Measurements from ENCODE around the gene S100A6. TPM values are rescaled to one million over a fixed set of nuclear protein-coding genes. Genes with fewer than 3 reads are reported as not detected.

The S100A6 gene
- total RNA-seq, 1 donor from 2014 or later = 229 TPM

DNA sequence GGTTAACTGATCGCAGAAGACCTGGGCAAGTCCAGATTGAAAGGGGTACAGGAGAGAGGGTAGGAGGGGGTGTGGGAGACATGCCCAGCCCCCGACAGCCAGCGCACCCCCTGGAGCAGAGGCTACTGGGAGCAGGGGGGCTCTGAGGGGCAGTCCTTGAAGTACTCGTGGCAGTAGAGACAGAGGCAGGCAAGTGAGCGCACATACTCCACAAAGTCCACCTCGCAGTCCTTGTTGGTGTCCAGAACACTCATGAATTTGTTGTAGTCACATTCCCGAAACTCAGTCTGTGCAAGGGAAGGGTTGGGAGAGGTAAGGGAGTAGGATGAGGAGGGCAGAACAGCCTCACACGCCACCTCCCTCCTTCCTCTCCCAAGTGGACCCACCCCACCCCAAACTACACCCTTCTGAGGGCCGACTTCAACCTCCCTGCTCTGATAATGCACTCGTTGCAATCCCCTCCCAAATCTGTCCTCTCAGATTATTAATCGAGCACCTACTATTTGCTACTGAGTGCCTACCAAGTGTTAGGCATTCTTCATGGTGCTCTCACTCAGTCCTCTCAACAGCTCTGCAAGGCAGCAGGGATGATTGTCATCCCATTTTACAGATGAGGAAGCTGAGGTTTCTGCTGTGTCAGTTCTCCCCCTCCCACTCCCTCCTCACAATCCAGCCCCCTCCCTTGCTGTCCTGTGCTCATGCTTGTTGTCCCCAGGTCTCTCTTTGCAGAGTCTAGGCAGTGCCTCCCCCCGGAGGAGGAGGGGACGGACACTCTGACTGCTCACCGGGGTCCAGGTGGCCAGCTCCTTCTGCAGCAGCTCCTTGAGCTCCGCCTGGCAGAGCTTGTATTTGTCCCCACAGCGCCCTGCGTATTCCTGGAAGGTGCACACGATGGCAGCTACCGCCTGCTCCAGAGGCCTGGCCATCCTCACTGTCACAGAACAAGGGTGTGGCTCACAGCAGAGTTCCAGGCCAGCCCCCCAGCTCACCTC, 12.1 kb upstream of the S100A6 start:
- H3K4me3 Mint-ChIP-seq (ENCODE audit: low read depth) = no peak overlapping the region
- H3K27ac Mint-ChIP-seq = no peak overlapping the region
- peaks cover 46% of the 10 kb centered on the region for H3K4me1 Mint-ChIP-seq (ENCODE audit: low read depth)
- no peak for DNase-seq (ENCODE audit: low spot score)
- H3K9me3 Mint-ChIP-seq = no peaks in the 10 kb centered on the region
- peaks cover 1% of the 10 kb centered on the region for H3K27me3 Mint-ChIP-seq (ENCODE audit: low read depth)
- intact Hi-C loops (cut with micrococcal nuclease) = loop anchor here (5.0 to 10.0 kb wide), 2 partner anchors 124 to 417 kb away; partner anchors contain the start of genes CREB3L4, ILF2 and SLC39A1
- H3K36me3 Mint-ChIP-seq (ENCODE audit: low read depth) = peaks cover 22% of the 10 kb centered on the region

GRCh38 chr1:153546796-153547559, 11.2 kb upstream of the S100A6 start:
- no peak overlapping the region for H3K4me3 Mint-ChIP-seq (ENCODE audit: low read depth)

GRCh38 chr1:153546371-153546770, 10.6 kb upstream of the S100A6 start:
- DNase-seq (ENCODE audit: low spot score) = no peak
- Mint-ChIP-seq H3K9me3 (no peaks in the 10 kb centered on the region), H3K27me3 (ENCODE audit: low read depth) (peaks cover 1% of the 10 kb centered on the region), H3K36me3 (ENCODE audit: low read depth) (peaks cover 29% of the 10 kb centered on the region), H3K4me1 (ENCODE audit: low read depth) (peaks cover 60% of the 10 kb centered on the region), H3K4me3 (ENCODE audit: low read depth) (no peak overlapping the region), H3K27ac (peak overlapping the region; percentile 97)
- intact Hi-C loops (cut with micrococcal nuclease) = loop anchor here (5.0 to 10.0 kb wide), 2 partner anchors 126 to 418 kb away; partner anchors contain the start of genes CREB3L4, ILF2 and SLC39A1

More at GRCh38 chr1:153546796-153547559, 11.2 kb upstream of the S100A6 start:
- H3K9me3 Mint-ChIP-seq = no peaks in the 10 kb centered on the region
- H3K4me1 Mint-ChIP-seq (ENCODE audit: low read depth) = peaks cover 54% of the 10 kb centered on the region
- DNase-seq (ENCODE audit: low spot score) = no peak
- H3K27me3 Mint-ChIP-seq (ENCODE audit: low read depth) = peaks cover 1% of the 10 kb centered on the region
- H3K36me3 Mint-ChIP-seq (ENCODE audit: low read depth) = peaks cover 24% of the 10 kb centered on the region
- intact Hi-C loops (cut with micrococcal nuclease) = loop anchor here (5.0 to 10.0 kb wide), 2 partner anchors 125 to 418 kb away; partner anchors contain the start of genes CREB3L4, ILF2 and SLC39A1
- peak overlapping the region; percentile 97 for H3K27ac Mint-ChIP-seq

DNA sequence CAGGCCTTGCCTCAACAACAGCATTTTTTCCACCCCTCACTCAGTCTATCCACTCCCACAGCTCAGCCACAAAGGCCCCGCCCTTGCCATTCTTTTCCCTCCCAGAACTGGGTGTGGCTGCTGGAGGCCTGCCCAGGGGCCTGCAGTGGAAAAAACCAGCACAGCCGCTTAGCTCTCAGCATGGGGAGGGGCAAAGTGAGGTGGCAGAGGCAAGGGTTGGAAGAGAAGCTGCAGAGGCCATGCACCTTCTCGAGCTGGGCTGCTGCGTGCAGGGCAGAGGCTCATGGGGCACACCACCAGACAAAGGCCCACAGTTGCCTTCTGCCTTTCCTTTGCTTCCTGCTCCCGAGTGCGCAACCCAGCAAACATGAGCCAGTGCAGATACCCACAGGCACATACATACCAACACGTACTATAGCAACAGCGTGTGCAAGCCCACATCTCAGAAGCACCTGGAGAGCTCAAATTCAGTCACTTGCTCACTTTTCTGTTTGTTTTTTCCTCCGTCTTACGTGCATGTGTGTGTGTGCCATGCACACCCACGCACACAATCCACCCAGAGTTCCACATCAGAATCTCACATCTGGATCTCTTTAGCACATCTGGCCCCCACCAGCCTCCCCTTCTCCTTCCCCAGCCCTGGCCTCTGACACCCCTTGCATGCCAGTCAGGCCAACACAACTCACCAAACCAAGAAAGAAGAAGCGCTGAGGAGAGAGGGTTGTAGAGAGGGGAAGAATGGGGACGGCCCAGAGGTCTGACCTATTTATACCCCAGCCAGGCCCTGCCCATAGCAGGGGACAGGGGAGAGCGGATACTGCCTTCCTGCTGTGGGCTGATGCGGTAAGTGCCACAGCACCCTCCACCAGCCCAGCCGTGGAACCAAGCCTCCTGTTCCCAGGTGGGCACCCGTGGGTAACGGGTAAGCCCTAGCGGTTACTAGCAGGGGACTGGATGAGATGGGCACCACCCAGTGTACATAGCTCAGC, 9.6 kb upstream of the S100A6 start, which contains the start of gene S100A4:
TSS of gene S100A4 (minus strand) at position 740 of the 989 bp plus-strand sequence. CDS start 1,012 bp downstream, outside the sequence.
- no peaks in the 10 kb centered on the region for H3K9me3 Mint-ChIP-seq
- H3K27me3 Mint-ChIP-seq (ENCODE audit: low read depth) = no peaks in the 10 kb centered on the region
- peaks cover 70% of the 10 kb centered on the region for H3K4me1 Mint-ChIP-seq (ENCODE audit: low read depth)
- peaks cover 29% of the 10 kb centered on the region for H3K36me3 Mint-ChIP-seq (ENCODE audit: low read depth)
- H3K4me3 Mint-ChIP-seq (ENCODE audit: low read depth) = peak within 1 kb of the TSS; percentile 88
- intact Hi-C loops (cut with micrococcal nuclease) = loop anchor here (1.0 to 10.0 kb wide), 5 partner anchors 9 to 419 kb away; partner anchors contain the start of genes CREB3L4, ILF2 and SLC39A1
- peak; percentile 95 for DNase-seq (ENCODE audit: low spot score)
- peak within 1 kb of the TSS; percentile 97 for H3K27ac Mint-ChIP-seq

DNA sequence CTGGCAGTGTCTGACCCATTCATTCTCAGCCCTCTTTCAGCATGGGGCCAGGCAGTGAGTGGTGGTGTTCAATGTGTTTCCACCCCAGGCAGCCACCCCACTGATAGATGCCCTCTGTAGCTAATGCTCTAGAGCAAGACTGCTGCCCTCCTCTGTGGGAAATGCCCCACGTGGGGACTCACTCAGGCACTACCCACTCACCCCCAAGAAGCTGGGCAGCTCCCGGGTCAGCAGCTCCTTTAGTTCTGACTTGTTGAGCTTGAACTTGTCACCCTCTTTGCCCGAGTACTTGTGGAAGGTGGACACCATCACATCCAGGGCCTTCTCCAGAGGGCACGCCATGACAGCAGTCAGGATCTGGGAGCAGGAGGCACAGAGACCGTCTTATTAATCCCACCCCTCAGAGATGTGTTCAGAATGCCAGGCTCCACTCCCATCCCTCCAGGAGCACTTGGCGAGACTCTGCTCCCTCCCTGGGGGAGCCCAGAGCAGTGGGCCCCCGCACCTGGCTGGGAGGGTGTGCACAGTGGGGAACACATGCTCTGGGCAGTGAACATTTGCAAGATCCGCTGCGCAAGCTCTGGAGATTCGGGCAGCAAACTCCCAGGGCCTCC, 8.8 kb upstream of the S100A6 start:
- intact Hi-C loops (cut with micrococcal nuclease) = loop anchor here (1.0 to 10.0 kb wide), 5 partner anchors 8 to 420 kb away; partner anchors contain the start of genes CREB3L4, ILF2 and SLC39A1
- H3K4me3 Mint-ChIP-seq (ENCODE audit: low read depth) = peak overlapping the region; percentile 88
- no peaks in the 10 kb centered on the region for H3K9me3 Mint-ChIP-seq
- peaks cover 78% of the 10 kb centered on the region for H3K4me1 Mint-ChIP-seq (ENCODE audit: low read depth)
- H3K27ac Mint-ChIP-seq = peak overlapping the region; percentile 97
- no peak for DNase-seq (ENCODE audit: low spot score)
- no peaks in the 10 kb centered on the region for H3K27me3 Mint-ChIP-seq (ENCODE audit: low read depth)
- H3K36me3 Mint-ChIP-seq (ENCODE audit: low read depth) = peaks cover 29% of the 10 kb centered on the region

DNA sequence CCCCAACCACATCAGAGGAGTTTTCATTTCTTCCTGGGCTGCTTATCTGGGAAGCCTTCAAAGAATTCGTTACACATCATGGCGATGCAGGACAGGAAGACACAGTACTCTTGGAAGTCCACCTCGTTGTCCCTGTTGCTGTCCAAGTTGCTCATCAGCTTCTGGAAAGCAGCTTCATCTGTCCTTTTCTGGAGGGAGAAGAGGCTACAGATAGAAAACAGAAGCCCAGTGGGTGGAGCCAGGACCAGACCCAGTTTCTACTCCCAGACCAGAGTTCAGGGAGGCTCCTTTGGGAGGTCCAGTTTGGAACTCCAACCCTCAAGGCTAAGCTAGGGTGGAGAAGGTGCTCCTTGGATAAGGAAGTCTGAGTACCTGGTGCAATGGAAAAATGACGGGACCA, 7.9 kb upstream of the S100A6 start:
- peak overlapping the region; percentile 97 for H3K27ac Mint-ChIP-seq
- peak overlapping the region; percentile 88 for H3K4me3 Mint-ChIP-seq (ENCODE audit: low read depth)
- intact Hi-C loops (cut with micrococcal nuclease) = loop anchor here (2.0 to 10.0 kb wide), 2 partner anchors 89 to 421 kb away; partner anchors contain the start of genes CREB3L4 and SLC39A1
- H3K36me3 Mint-ChIP-seq (ENCODE audit: low read depth) = peaks cover 29% of the 10 kb centered on the region
- no peaks in the 10 kb centered on the region for H3K9me3 Mint-ChIP-seq
- no peaks in the 10 kb centered on the region for H3K27me3 Mint-ChIP-seq (ENCODE audit: low read depth)
- H3K4me1 Mint-ChIP-seq (ENCODE audit: low read depth) = peaks cover 76% of the 10 kb centered on the region
- no peak for DNase-seq (ENCODE audit: low spot score)

DNA sequence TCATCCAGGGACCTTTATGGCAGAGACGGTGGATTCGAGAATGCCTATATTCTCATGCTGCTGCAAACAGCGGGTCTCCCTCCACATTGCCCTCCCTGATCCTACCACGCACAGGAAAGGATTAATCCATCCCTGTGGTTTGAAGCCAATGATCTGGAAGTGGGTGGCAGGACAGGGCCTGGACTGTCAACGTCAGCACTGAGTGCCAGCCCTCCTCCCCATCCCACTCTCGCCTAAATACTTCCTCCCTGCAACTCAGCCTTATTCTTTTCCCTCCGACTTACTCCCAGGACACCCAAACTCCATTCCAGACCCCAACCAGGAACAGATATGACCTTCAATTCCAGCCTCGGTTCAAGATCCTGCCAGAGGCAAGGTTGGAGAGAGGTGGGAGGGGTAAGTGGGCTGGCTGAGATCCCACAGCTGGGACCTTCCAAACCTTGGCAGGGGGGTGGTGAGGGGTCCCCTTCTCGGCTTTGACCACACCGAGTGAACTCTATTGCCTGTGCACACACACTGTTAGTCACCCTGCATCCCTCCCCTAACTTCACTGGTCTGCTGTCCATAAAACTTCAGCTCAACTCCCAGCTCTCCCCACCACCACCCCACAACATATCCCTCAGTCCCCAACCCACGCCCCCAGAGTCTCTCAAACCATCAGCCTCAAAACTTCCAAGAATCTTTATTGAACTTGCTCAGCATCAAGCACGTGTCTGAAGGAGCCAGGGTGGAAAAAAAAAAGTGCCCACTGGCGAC, 7.3 kb upstream of the S100A6 start:
- intact Hi-C loops (cut with micrococcal nuclease) = loop anchor here (10.0 kb wide), 1 partner anchor 422 kb away; the partner anchor contains the start of genes CREB3L4 and SLC39A1
- peaks cover 29% of the 10 kb centered on the region for H3K36me3 Mint-ChIP-seq (ENCODE audit: low read depth)

GRCh38 chr1:153541641-153542590, 6.1 kb upstream of the S100A6 start:
- intact Hi-C loops (cut with micrococcal nuclease) = loop anchor here (10.0 kb wide), 1 partner anchor 423 kb away; the partner anchor contains the start of genes CREB3L4 and SLC39A1
- Mint-ChIP-seq H3K9me3 (no peaks in the 10 kb centered on the region), H3K4me3 (ENCODE audit: low read depth) (no peak overlapping the region), H3K27me3 (ENCODE audit: low read depth) (no peaks in the 10 kb centered on the region), H3K36me3 (ENCODE audit: low read depth) (peaks cover 29% of the 10 kb centered on the region), H3K4me1 (ENCODE audit: low read depth) (peaks cover 66% of the 10 kb centered on the region), H3K27ac (peak overlapping the region; percentile 89)
- DNase-seq (ENCODE audit: low spot score) = no peak

More for the DNA sequence above, 7.3 kb upstream of the S100A6 start:
- DNase-seq (ENCODE audit: low spot score) = no peak
- peaks cover 70% of the 10 kb centered on the region for H3K4me1 Mint-ChIP-seq (ENCODE audit: low read depth)
- H3K9me3 Mint-ChIP-seq = no peaks in the 10 kb centered on the region
- peak overlapping the region; percentile 88 for H3K4me3 Mint-ChIP-seq (ENCODE audit: low read depth)
- H3K27me3 Mint-ChIP-seq (ENCODE audit: low read depth) = no peaks in the 10 kb centered on the region
- peak overlapping the region; percentile 48 for H3K27ac Mint-ChIP-seq

GRCh38 chr1:153540394-153541361, 4.9 kb upstream of the S100A6 start, which contains the start of gene S100A5:
TSS of gene S100A5 (minus strand) at chr1:153540934. CDS start at chr1:153540191, 743 bp downstream.
- Mint-ChIP-seq H3K27ac (peak within 1 kb of the TSS; percentile 89), H3K4me1 (ENCODE audit: low read depth) (peaks cover 67% of the 10 kb centered on the region), H3K9me3 (no peaks in the 10 kb centered on the region), H3K4me3 (ENCODE audit: low read depth) (peak within 1 kb of the TSS; percentile 56), H3K36me3 (ENCODE audit: low read depth) (peaks cover 33% of the 10 kb centered on the region), H3K27me3 (ENCODE audit: low read depth) (no peaks in the 10 kb centered on the region)
- peak; percentile 49 for DNase-seq (ENCODE audit: low spot score)
- intact Hi-C loops (cut with micrococcal nuclease) = loop anchor here (10.0 kb wide), 1 partner anchor 424 kb away; the partner anchor contains the start of genes CREB3L4 and SLC39A1
